Keratinocyte (primary cell): ENCODE measurements around the gene AHSP. TPM values are rescaled to one million over a fixed set of nuclear protein-coding genes. Genes with fewer than 3 reads are reported as not detected.

ENCODE experiments used
- DNase-seq: peaks from one replicate; pipeline ENCODE4 v3.0.0-alpha.2; 2011; ENCODE audit warnings: low read depth, missing footprints, low spot score
- FAIRE-seq: peaks from 2 replicates; lab custom pipeline; 2011; peaks lifted over from hg19 to GRCh38; lab: Jason Lieb, UNC
- H2AFZ ChIP-seq: 2 replicates; pipeline ENCODE4 v1.6.0; 2012; ENCODE audit warnings: low read length, control low read depth, inconsistent platforms; ENCODE audit not compliant: control insufficient read depth
- H3K27ac ChIP-seq: 2 replicates; pipeline ENCODE4 v1.5.1; 2011; ENCODE audit warnings: low read length; ENCODE audit not compliant: control insufficient read depth, insufficient read depth
- H3K27me3 ChIP-seq: 3 replicates; pipeline ENCODE4 v1.6.0; 2011; ENCODE audit warnings: low read length; ENCODE audit not compliant: control insufficient read depth, insufficient read depth; ENCODE audit errors: extremely low read depth
- H3K36me3 ChIP-seq, 2 experiments: 2 replicates in 1 of 2; 3 replicates in 1 of 2; pipeline ENCODE4 v1.5.1; 2011; ENCODE audit warnings: low read length in 2 of 2, mild to moderate bottlenecking in 1 of 2; ENCODE audit not compliant: control insufficient read depth in 2 of 2, insufficient read depth in 2 of 2; ENCODE audit errors: extremely low read depth in 1 of 2
- H3K4me1 ChIP-seq: 3 replicates; pipeline ENCODE4 v1.5.1; 2011; ENCODE audit warnings: low read length; ENCODE audit not compliant: control insufficient read depth, insufficient read depth; ENCODE audit errors: extremely low read depth
- H3K4me2 ChIP-seq: 3 replicates; pipeline ENCODE4 v1.6.0; 2011; ENCODE audit warnings: low read depth, low read length; ENCODE audit not compliant: control insufficient read depth, insufficient read depth; ENCODE audit errors: extremely low read depth
- H3K4me3 ChIP-seq, 3 experiments: fragments of 200-600 bp in 1 of 3; sonication (generic) in 1 of 3; 2 replicates in 2 of 3; 3 replicates in 1 of 3; pipeline ENCODE4 v1.5.1; 2011 to 2016; ENCODE audit warnings: low read length in 3 of 3, mild to moderate bottlenecking in 3 of 3, control low read depth in 2 of 3, inconsistent platforms in 1 of 3, low read depth in 1 of 3, mixed read lengths in 1 of 3, mixed run types in 1 of 3, moderate library complexity in 1 of 3; ENCODE audit not compliant: control insufficient read depth in 2 of 3, insufficient read depth in 2 of 3; ENCODE audit errors: extremely low read depth in 1 of 3
- H3K79me2 ChIP-seq: 2 replicates; pipeline ENCODE4 v1.6.0; 2012; ENCODE audit warnings: low read length; ENCODE audit not compliant: control insufficient read depth, insufficient read depth
- H3K9ac ChIP-seq: 3 replicates; pipeline ENCODE4 v1.6.0; 2011; ENCODE audit warnings: low read length; ENCODE audit not compliant: control insufficient read depth, insufficient read depth; ENCODE audit errors: extremely low read depth
- H3K9me1 ChIP-seq: 3 replicates; pipeline ENCODE4 v1.6.0; 2011; ENCODE audit warnings: low read length; ENCODE audit not compliant: control insufficient read depth, insufficient read depth; ENCODE audit errors: extremely low read depth
- H3K9me3 ChIP-seq: 2 replicates; pipeline ENCODE4 v1.5.1; 2012; ENCODE audit warnings: low read depth, low read length; ENCODE audit not compliant: control insufficient read depth
- H4K20me1 ChIP-seq: 3 replicates; pipeline ENCODE4 v1.6.0; 2011; ENCODE audit warnings: low read length; ENCODE audit not compliant: control insufficient read depth, insufficient read depth; ENCODE audit errors: extremely low read depth
- CTCF ChIP-seq, 3 experiments: IDR thresholded peaks in 1 of 3; conservative IDR thresholded peaks in 1 of 3; optimal IDR thresholded peaks in 1 of 3; 2 replicates in 2 of 3; 3 replicates in 1 of 3; pipeline versions ENCODE3 to v1.5.1; 2011; ENCODE audit warnings: low read length in 3 of 3, mild to moderate bottlenecking in 3 of 3, moderate library complexity in 2 of 3, control low read depth in 1 of 3, inconsistent platforms in 1 of 3; ENCODE audit not compliant: insufficient read depth in 2 of 3; ENCODE audit errors: extremely low read depth in 1 of 3
- EZH2 ChIP-seq: IDR thresholded peaks from one replicate; pipeline ENCODE4 v1.6.1; 2012; ENCODE audit warnings: inconsistent platforms, mild to moderate bottlenecking, low read length, moderate library complexity
- dilution Hi-C: fragments of 300-500 bp; cut with MboI; formaldehyde crosslinking; loops from one replicate; pipeline ENCODE4 v1.7.0; 2020; ENCODE audit warnings: low sequenced_read_pairs; ENCODE audit not compliant: extremely low pct_ligation_motif_present
- polyA plus RNA-seq, 5 experiments: library from polyadenylated mRNA; depleted of rRNA in 3 of 5; stranded (reverse) in 3 of 5; stranded (forward) in 1 of 5; unstranded in 1 of 5; fragments of >200 nt; gene quantifications; 1 replicate in 1 of 5; 2 replicates in 3 of 5; 3 replicates in 1 of 5; pipeline versions ENCODE4 v1.2.1 to v1.2.3, GENCODE V29; 2011 to 2012; ENCODE audit warnings: missing spikeins in 2 of 5, low read depth in 1 of 5, low replicate concordance in 1 of 5

Gene AHSP
- polyA plus RNA-seq, 1 donor (not counting 4 experiments of a cell fraction or from before 2014, with no cell fraction given): not detected

DNA sequence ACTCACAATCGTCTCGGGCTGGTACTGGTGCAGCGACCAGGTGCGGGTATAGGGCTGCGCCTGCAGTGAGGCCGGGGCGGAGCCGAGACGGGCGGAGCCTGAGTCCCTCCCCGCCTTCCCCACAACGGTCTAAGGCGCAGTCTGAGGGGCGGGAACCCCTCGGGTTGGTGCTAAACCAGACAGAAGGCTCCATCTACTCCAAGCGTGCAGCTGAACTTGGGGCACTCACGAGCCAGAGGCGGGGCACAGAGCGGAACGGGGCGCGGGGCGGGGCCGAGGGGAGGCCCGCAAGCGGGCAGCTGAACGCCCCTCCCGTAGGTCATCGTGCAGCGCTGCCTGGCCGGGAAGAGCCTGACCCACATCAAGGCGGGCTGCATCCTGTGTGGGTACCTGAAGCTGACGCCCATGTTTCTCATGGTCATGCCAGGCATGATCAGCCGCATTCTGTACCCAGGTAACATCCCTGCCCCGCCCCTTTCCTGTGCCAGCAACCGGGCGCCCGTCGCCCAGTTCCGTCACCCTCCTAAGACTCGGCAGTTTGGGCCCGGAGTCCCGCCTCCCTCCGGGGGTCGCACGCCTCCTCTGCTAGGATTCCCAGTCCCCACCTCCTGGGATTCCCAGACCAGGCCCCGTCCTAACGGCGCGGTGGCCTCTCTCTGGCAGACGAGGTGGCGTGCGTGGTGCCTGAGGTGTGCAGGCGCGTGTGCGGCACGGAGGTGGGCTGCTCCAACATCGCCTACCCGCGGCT is 39.8 kb upstream of the AHSP start:
- Histone ChIP-seq H3K4me2 (peak overlapping the region; percentile 91), H3K27me3 (peaks cover 16% of the 10 kb centered on the region), H3K36me3 (peaks cover 0 to 4% of the 10 kb centered on the region in 2 experiments), H3K9me3 (no peaks in the 10 kb centered on the region), H2AFZ (peak overlapping the region; percentile 91), H3K27ac (no peak overlapping the region), H3K4me1 (peaks cover 14% of the 10 kb centered on the region), H3K4me3 (peak overlapping the region; percentile 49 to 74 (median 72)), H3K9me1 (no peaks in the 10 kb centered on the region), H3K79me2 (no peaks in the 10 kb centered on the region), H3K9ac (no peak overlapping the region), H4K20me1 (no peaks in the 10 kb centered on the region)
- dilution Hi-C loops: no loop called here
- FAIRE-seq (peak; percentile 76), DNase-seq (no peak)
- TF ChIP-seq CTCF (optimal IDR thresholded peaks at IDR 0.05 in 1 of 3, IDR thresholded peaks at IDR 0.05 in 1 of 3, conservative IDR thresholded peaks at IDR 0.05 in 1 of 3; ENCODE audit: extremely low read depth in 1 of 3, insufficient read depth in 2 of 3, low read length in 3 of 3): no peak
- TF ChIP-seq EZH2: no peak

DNA sequence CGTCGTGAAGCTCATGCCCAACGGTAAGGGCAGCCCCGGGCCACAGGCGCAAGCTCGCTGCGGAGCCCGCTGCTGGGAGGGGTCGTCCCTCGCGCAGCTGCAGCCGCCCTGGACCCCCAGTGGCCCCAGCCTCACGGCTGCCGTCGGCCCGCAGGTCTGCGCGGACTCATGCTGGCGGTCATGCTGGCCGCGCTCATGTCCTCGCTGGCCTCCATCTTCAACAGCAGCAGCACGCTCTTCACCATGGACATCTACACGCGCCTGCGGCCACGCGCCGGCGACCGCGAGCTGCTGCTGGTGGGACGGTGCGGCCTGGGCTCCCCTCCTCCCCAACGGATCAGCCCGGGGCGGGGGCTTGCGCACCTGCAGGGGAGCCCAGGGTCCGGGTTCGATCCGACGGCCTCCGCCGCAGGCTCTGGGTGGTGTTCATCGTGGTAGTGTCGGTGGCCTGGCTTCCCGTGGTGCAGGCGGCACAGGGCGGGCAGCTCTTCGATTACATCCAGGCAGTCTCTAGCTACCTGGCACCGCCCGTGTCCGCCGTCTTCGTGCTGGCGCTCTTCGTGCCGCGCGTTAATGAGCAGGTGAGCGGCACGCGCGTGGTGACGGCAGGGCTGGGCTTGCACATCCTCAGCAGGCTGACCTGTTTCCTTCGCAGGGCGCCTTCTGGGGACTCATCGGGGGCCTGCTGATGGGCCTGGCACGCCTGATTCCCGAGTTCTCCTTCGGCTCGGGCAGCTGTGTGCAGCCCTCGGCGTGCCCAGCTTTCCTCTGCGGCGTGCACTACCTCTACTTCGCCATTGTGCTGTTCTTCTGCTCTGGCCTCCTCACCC is 39.0 kb upstream of the AHSP start:
- Histone ChIP-seq H3K9ac (no peak overlapping the region), H3K4me1 (peaks cover 14% of the 10 kb centered on the region), H3K4me3 (peak overlapping the region; percentile 49 to 74 (median 72)), H3K27me3 (peaks cover 16% of the 10 kb centered on the region), H3K9me3 (no peaks in the 10 kb centered on the region), H4K20me1 (no peaks in the 10 kb centered on the region), H3K36me3 (peaks cover 0 to 5% of the 10 kb centered on the region in 2 experiments), H2AFZ (peak overlapping the region; percentile 91), H3K4me2 (peak overlapping the region; percentile 91), H3K27ac (no peak overlapping the region), H3K79me2 (no peaks in the 10 kb centered on the region), H3K9me1 (no peaks in the 10 kb centered on the region)
- FAIRE-seq (no peak), DNase-seq (no peak)
- TF ChIP-seq CTCF (optimal IDR thresholded peaks at IDR 0.05 in 1 of 3, IDR thresholded peaks at IDR 0.05 in 1 of 3, conservative IDR thresholded peaks at IDR 0.05 in 1 of 3; ENCODE audit: extremely low read depth in 1 of 3, insufficient read depth in 2 of 3, low read length in 3 of 3): peak in 1 of 3 experiments; percentile 33
- no peak for TF ChIP-seq EZH2
- dilution Hi-C loops: no loop called here
